Uterus (tissue), 4 donors: ENCODE data around the gene COG3. TPM values are rescaled to one million over a fixed set of nuclear protein-coding genes. Genes with fewer than 3 reads are reported as not detected.
A peak's percentile ranks its signal among the peaks of the same experiment; 100 is the strongest.

Experiments used
- DNase-seq, 2 donors: peaks; one replicate each; pipeline ENCODE4 v3.0.0-alpha.2; 2019 to 2020
- H3K27ac ChIP-seq, 2 donors: fragments of 200-600 bp; sonication (generic); 1 replicate in 1 of 2; 2 replicates in 1 of 2; pipeline ENCODE4 v1.5.1; 2016 to 2018
- H3K27me3 ChIP-seq, 2 donors: fragments of 200-600 bp; sonication (generic); one replicate each; pipeline ENCODE4 v1.5.1; 2018 to 2019; ENCODE audit warnings: control low read depth in 1 of 2
- H3K36me3 ChIP-seq, 2 donors: fragments of 200-600 bp; sonication (generic); one replicate each; pipeline ENCODE4 v1.5.1; 2019; ENCODE audit warnings: control low read depth in 1 of 2
- H3K4me1 ChIP-seq, 2 donors: fragments of 200-600 bp; sonication (generic); one replicate each; pipeline ENCODE4 v1.5.1; 2018 to 2019; ENCODE audit warnings: control low read depth in 1 of 2
- H3K4me3 ChIP-seq, 2 donors: fragments of 200-600 bp; sonication (generic); 1 replicate in 1 of 2; 2 replicates in 1 of 2; pipeline ENCODE4 v1.5.1; 2018 to 2019; ENCODE audit warnings: mild to moderate bottlenecking in 1 of 2
- H3K9me3 ChIP-seq, 2 donors: fragments of 200-600 bp; sonication (generic); one replicate each; pipeline ENCODE4 v1.5.1; 2019; ENCODE audit warnings: control low read depth in 1 of 2
- CTCF ChIP-seq, 4 experiments: fragments of 200-600 bp in 2 of 4; fragments of 450-650 bp in 2 of 4; sonication (generic) in 2 of 4; IDR thresholded peaks; one replicate each; pipeline ENCODE4 v1.5.1; 2016 to 2019; ENCODE audit warnings: antibody characterized with exemption in 4 of 4, mild to moderate bottlenecking in 2 of 4, moderate library complexity in 1 of 4
- POLR2A ChIP-seq, 2 donors: fragments of 450-650 bp; IDR thresholded peaks; one replicate each; pipeline ENCODE4 v1.6.1; 2016; ENCODE audit warnings: antibody characterized with exemption in 2 of 2, mild to moderate bottlenecking in 1 of 2, moderate library complexity in 1 of 2
- intact Hi-C: fragments of 100-400 bp; cut with DNase I; formaldehyde crosslinking; loops from one replicate; pipeline ENCODE4 v1.15.1; 2023; ENCODE audit warnings: low total_unique reads
- total RNA-seq, 4 donors: library from RNA; depleted of rRNA in 3 of 4; stranded (reverse); fragments of >200 nt in 3 of 4; gene quantifications; one replicate each; pipeline versions ENCODE4 v1.1.0 to v1.2.4, GENCODE V29; 2014 to 2023
- donor health status: DM: yes; HTN: yes; CAD: no.

The COG3 gene
- total RNA-seq, 4 donors from 2014 or later, result 26.2 to 57.4 (median 36.5) TPM

GRCh38 chr13:45448965-45449559, 15.7 kb upstream of the COG3 start:
- no peak for TF ChIP-seq CTCF (IDR thresholded peaks at IDR 0.05)
- TF ChIP-seq POLR2A (IDR thresholded peaks at IDR 0.05), result no peak
- Histone ChIP-seq H3K36me3 (no peaks in the 10 kb centered on the region), H3K27ac (no peak overlapping the region), H3K4me3 (no peak overlapping the region), H3K27me3 (no peaks in the 10 kb centered on the region), H3K4me1 (no peaks in the 10 kb centered on the region), H3K9me3 (no peaks in the 10 kb centered on the region)
- intact Hi-C loops, result no loop called here
- no peak for DNase-seq

- Histone ChIP-seq H3K4me3 (no peak overlapping the region), H3K4me1 (no peaks in the 10 kb centered on the region), H3K9me3 (no peaks in the 10 kb centered on the region), H3K27ac (no peak overlapping the region), H3K27me3 (no peaks in the 10 kb centered on the region), H3K36me3 (no peaks in the 10 kb centered on the region)
- intact Hi-C loops, result no loop called here
- no peak for DNase-seq
- TF ChIP-seq CTCF (IDR thresholded peaks at IDR 0.05) (no peak), POLR2A (IDR thresholded peaks at IDR 0.05) (no peak)
Measured at GRCh38 chr13:45451282-45451681, 13.5 kb upstream of the COG3 start.

- TF ChIP-seq CTCF (IDR thresholded peaks at IDR 0.05) (no peak), POLR2A (IDR thresholded peaks at IDR 0.05) (no peak)
- Histone ChIP-seq H3K4me1 (no peaks in the 10 kb centered on the region), H3K27me3 (no peaks in the 10 kb centered on the region), H3K9me3 (no peaks in the 10 kb centered on the region), H3K4me3 (no peak overlapping the region), H3K27ac (no peak overlapping the region), H3K36me3 (no peaks in the 10 kb centered on the region)
- no peak for DNase-seq
- intact Hi-C loops, result no loop called here
Measured at GRCh38 chr13:45454204-45454603, 10.5 kb upstream of the COG3 start.

- Histone ChIP-seq H3K36me3 (no peaks in the 10 kb centered on the region), H3K4me1 (no peaks in the 10 kb centered on the region), H3K4me3 (no peak overlapping the region), H3K27ac (no peak overlapping the region), H3K27me3 (no peaks in the 10 kb centered on the region), H3K9me3 (no peaks in the 10 kb centered on the region)
- DNase-seq, result no peak
- intact Hi-C loops, result no loop called here
- TF ChIP-seq CTCF (IDR thresholded peaks at IDR 0.05) (no peak), POLR2A (IDR thresholded peaks at IDR 0.05) (no peak)
Measured at GRCh38 chr13:45456196-45456972, 8.4 kb upstream of the COG3 start.

- Histone ChIP-seq H3K27ac (peak overlapping the region; percentile 90 to 92), H3K27me3 (no peaks in the 10 kb centered on the region), H3K4me3 (peak overlapping the region; percentile 84 to 100), H3K9me3 (no peaks in the 10 kb centered on the region), H3K36me3 (no peaks in the 10 kb centered on the region), H3K4me1 (peaks cover 0 to 9% of the 10 kb centered on the region in 2 donors)
- TF ChIP-seq CTCF (IDR thresholded peaks at IDR 0.05), result peak in 1 of 4 experiments; percentile 42
- no peak for TF ChIP-seq POLR2A (IDR thresholded peaks at IDR 0.05)
- intact Hi-C loops, result no loop called here
- peak in 1 of 2 donors; percentile 19 for DNase-seq
Measured at GRCh38 chr13:45464141-45464686, 525 bp upstream of the COG3 start.
